ENCODE measurements around the gene ZNF385B. TPM values are rescaled to one million over a fixed set of nuclear protein-coding genes. Genes with fewer than 3 reads are reported as not detected.

Gene ZNF385B
- total and polyA plus RNA-seq, 12 donors = 2.0 to 15.3 (median 8.4) TPM

- no peak for DNase-seq
- H3K4me3 ChIP-seq = no peak overlapping the region
- TF ChIP-seq POLR2A (IDR thresholded peaks at IDR 0.05) (no peak), CTCF (IDR thresholded peaks at IDR 0.05) (no peak)
- intact Hi-C loops (cut with DNase I) = no loop called here
- no peak overlapping the region for H3K27ac ChIP-seq
- H3K9me3 ChIP-seq (replicated peaks in 1 of 3) = no peaks in the 10 kb centered on the region
- H3K27me3 ChIP-seq = no peaks in the 10 kb centered on the region
- no peaks in the 10 kb centered on the region for H3K4me1 ChIP-seq (replicated peaks in 1 of 2)
- H3K36me3 ChIP-seq (replicated peaks in 1 of 2) = no peaks in the 10 kb centered on the region
- 85 to 90% (median 89%) methylated on average over 7 of the region's 7 CpGs for WGBS, 4 donors
Measured at GRCh38 chr2:179592167-179592936, 269.1 kb downstream of the ZNF385B start.

GRCh38 chr2:179591690-179592089, 269.7 kb downstream of the ZNF385B start:
- Histone ChIP-seq H3K9me3 (replicated peaks in 1 of 3) (no peaks in the 10 kb centered on the region), H3K4me3 (no peak overlapping the region), H3K36me3 (replicated peaks in 1 of 2) (no peaks in the 10 kb centered on the region), H3K27ac (no peak overlapping the region), H3K4me1 (replicated peaks in 1 of 2) (no peaks in the 10 kb centered on the region), H3K27me3 (no peaks in the 10 kb centered on the region)
- no peak for DNase-seq
- 81 to 95% (median 90%) methylated on average over 1 of the region's 1 CpG for WGBS, 4 donors
- intact Hi-C loops (cut with DNase I) = no loop called here
- TF ChIP-seq POLR2A (IDR thresholded peaks at IDR 0.05) (no peak), CTCF (IDR thresholded peaks at IDR 0.05) (no peak)

DNA sequence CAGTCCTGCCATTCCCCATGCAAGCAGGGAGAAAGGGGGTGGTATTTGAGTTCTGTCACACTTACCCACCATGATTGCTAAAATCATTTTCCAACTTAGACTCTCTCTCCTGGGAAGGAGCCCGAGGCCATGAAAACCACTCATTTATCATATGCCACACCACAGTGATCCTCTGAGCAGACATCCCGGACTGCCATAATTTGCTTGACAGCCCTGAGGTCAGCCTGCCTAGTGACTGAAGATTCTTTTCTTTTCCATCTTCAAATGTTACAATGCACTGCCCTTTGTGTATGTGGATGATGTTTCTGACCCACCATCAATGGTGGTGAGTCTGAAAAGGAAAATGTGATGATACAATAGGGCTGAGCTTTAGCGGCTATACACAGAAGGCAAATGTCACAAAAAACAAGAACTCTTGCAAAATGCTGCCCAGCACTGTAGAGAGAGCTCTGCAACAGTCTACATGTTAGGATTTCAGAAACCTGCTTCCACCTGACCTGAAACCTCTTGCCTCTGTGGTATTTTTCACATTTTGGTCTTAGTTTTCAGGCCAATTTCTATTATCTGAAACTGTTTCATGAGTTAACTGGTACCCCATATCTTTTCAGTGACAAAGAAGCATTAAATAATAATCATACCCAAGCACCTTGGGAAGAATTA, 272.8 kb downstream of the ZNF385B start:
- no peak for DNase-seq
- intact Hi-C loops (cut with DNase I) = no loop called here
- Histone ChIP-seq H3K9me3 (replicated peaks in 1 of 3) (no peaks in the 10 kb centered on the region), H3K4me3 (no peak overlapping the region), H3K27me3 (no peaks in the 10 kb centered on the region), H3K36me3 (replicated peaks in 1 of 2) (no peaks in the 10 kb centered on the region), H3K27ac (no peak overlapping the region), H3K4me1 (replicated peaks in 1 of 2) (no peaks in the 10 kb centered on the region)
- no peak for TF ChIP-seq POLR2A (IDR thresholded peaks at IDR 0.05)
- no peak for TF ChIP-seq CTCF (IDR thresholded peaks at IDR 0.05)
- WGBS, 4 donors = 52 to 62% (median 57%) methylated on average over 3 of the region's 3 CpGs

GRCh38 chr2:179584760-179585159, 276.7 kb downstream of the ZNF385B start:
- H3K27ac ChIP-seq = no peak overlapping the region
- H3K36me3 ChIP-seq (replicated peaks in 1 of 2) = no peaks in the 10 kb centered on the region
- TF ChIP-seq POLR2A (IDR thresholded peaks at IDR 0.05) = no peak
- TF ChIP-seq CTCF (IDR thresholded peaks at IDR 0.05) = no peak
- H3K9me3 ChIP-seq (replicated peaks in 1 of 3) = no peaks in the 10 kb centered on the region
- intact Hi-C loops (cut with DNase I) = no loop called here
- no peaks in the 10 kb centered on the region for H3K4me1 ChIP-seq (replicated peaks in 1 of 2)
- DNase-seq = no peak
- H3K4me3 ChIP-seq = no peak overlapping the region
- no peaks in the 10 kb centered on the region for H3K27me3 ChIP-seq

Data from adrenal gland (tissue), 12 donors.